HEK293T (cell line): ENCODE measurements around the gene MEDAG.

Experiments used
- ARNT ChIP-seq: fragments of 450-650 bp; IDR thresholded peaks from 2 replicates; pipeline ENCODE4 v1.6.1; 2017; ENCODE audit warnings: mild to moderate bottlenecking
- ELF4 ChIP-seq: fragments of 450-650 bp; IDR thresholded peaks from 2 replicates; pipeline ENCODE4 v1.6.1; 2017; ENCODE audit warnings: antibody characterized with exemption
- FOXA1 ChIP-seq: fragments of 450-650 bp; IDR thresholded peaks from 2 replicates; pipeline ENCODE4 v1.6.1; 2016; ENCODE audit warnings: mild to moderate bottlenecking
- HDGF ChIP-seq: fragments of 450-650 bp; IDR thresholded peaks from 2 replicates; pipeline ENCODE4 v1.6.1; 2017; ENCODE audit warnings: antibody characterized with exemption, borderline replicate concordance
- LEF1 ChIP-seq: fragments of 450-650 bp; IDR thresholded peaks from 2 replicates; pipeline ENCODE4 v1.6.1; 2017; ENCODE audit warnings: mild to moderate bottlenecking, borderline replicate concordance
- SP1 ChIP-seq: fragments of 450-650 bp; IDR thresholded peaks from 2 replicates; pipeline ENCODE4 v1.6.1; 2017
- SUZ12 ChIP-seq: fragments of 450-650 bp; IDR thresholded peaks from 2 replicates; pipeline ENCODE4 v1.6.1; 2016; ENCODE audit warnings: mild to moderate bottlenecking
- TARDBP ChIP-seq: fragments of 450-650 bp; IDR thresholded peaks from 2 replicates; pipeline ENCODE4 v1.6.1; 2016
- TF ChIP-seq, protein P1 (sequence below): fragments of 450-650 bp; IDR thresholded peaks from 2 replicates; pipeline ENCODE4 v1.6.1; 2016

DNA sequence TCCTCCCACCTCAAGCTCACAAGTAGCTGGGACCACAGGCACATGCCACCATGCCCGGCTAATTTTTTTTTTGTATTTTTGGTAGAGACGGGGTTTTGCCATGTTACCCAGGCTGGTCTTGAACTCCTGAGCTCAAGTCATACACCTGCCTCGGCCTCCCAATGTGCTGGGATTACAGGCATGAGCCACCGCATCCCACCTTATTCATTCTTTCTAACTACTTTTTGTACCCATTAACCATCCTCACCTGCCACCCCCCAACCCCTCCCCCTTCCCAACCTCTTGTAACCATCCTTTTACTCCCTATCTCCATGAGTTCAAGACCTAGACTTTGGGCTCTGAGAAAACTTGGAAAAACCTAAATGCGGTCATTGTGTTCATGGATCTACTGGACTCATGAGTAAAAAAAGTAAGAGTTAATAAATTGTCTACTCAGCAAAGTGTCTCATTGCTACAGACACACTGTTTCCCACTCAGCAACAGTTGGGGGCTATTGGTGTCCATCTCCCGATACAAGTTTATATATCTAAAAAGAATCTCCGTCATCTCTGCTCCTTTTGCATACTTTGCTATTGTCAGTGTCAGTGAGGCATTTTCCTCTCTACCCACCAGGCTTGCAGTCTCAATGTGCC, 44.1 kb upstream of the MEDAG start:
- no peak for TF ChIP-seq ARNT
- no peak for TF ChIP-seq ELF4
- no peak for TF ChIP-seq SP1
- no peak for TF ChIP-seq FOXA1
- TF ChIP-seq HDGF: no peak
- TF ChIP-seq TARDBP: no peak
- TF ChIP-seq SUZ12: no peak
- TF ChIP-seq LEF1: no peak
- TF ChIP-seq, protein P1, sequence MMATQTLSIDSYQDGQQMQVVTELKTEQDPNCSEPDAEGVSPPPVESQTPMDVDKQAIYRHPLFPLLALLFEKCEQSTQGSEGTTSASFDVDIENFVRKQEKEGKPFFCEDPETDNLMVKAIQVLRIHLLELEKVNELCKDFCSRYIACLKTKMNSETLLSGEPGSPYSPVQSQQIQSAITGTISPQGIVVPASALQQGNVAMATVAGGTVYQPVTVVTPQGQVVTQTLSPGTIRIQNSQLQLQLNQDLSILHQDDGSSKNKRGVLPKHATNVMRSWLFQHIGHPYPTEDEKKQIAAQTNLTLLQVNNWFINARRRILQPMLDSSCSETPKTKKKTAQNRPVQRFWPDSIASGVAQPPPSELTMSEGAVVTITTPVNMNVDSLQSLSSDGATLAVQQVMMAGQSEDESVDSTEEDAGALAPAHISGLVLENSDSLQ: no peak
